Activated CD8-positive, alpha-beta memory T cell treated with anti-CD3 and anti-CD28 coated beads for 36 hours (primary cell): ENCODE data around the gene MAP3K12. TPM values are rescaled to one million over a fixed set of nuclear protein-coding genes. Genes with fewer than 3 reads are reported as not detected.

Experiments
- CTCF ChIA-PET: fragments of 350-600 bp; sonication (Branson Sonifier 250); formaldehyde crosslinking; loops from one replicate; lab custom pipeline; 2021; ENCODE audit warnings: antibody characterized with exemption; lab: Charles Lee
- POLR2A ChIA-PET: fragments of 350-600 bp; sonication (Branson Sonifier 250); formaldehyde crosslinking; loops from one replicate; lab custom pipeline; 2021; ENCODE audit warnings: antibody characterized with exemption; lab: Charles Lee
- total RNA-seq, 2 experiments: library from RNA; stranded (reverse); gene quantifications; one replicate each; pipeline ENCODE4 v1.2.3, GENCODE V29; 2021

The MAP3K12 gene
- total RNA-seq, 2 experiments from 2014 or later: 10.5 to 13.8 TPM

- ChIA-PET POLR2A (interaction anchor here (0.6 to 1.4 kb wide), 14 partner anchors 9 to 516 kb away, joined by 3 to 6 read pairs (median 4); partner anchors contain the start of genes AAAS and SPRYD3), CTCF (interaction anchor here (0.6 to 2.4 kb wide), 12 partner anchors 8 to 459 kb away, joined by 3 to 12 read pairs (median 4); partner anchors contain the start of genes AAAS and ATP5MC2)
Observed at GRCh38 chr12:53500776-53501614, 1.7 kb upstream of the MAP3K12 start, which contains the start of gene TARBP2. Gene TARBP2 (plus strand): TSS chr12:53501283. CDS start chr12:53501409, 126 bp downstream.

DNA sequence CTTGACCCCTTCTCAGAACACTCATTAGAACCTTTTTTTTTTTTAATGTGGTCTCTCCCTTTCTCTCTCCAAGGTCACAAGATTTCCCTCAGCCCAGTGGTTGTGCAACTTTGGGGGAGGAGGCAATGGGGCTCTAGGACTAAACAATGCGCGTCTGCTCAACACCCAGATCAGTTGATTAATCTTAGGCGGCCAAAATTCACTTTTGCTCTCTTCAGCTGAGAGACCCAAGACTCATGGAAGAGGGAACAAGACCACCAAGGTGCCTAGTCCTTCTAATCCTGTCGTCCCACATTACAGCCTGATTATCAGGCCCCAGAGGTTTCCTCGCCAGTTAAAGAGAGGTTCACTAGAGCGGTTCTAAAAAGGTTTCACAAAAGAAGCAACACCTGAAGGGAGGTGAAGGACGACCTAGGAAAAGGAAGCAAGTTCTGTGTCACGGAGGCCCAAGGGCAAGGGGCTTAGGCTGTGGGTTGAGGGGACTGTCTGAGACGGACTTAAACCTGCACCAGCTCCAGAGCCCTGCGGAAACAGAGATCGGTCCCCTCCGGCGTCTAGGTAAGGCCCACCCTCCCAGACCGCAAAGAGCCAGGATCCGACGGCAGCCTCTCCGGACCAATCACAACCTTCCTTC lies 1.0 kb upstream of the MAP3K12 start:
- ChIA-PET POLR2A (interaction anchor here (0.7 to 1.4 kb wide), 13 partner anchors 9 to 517 kb away, joined by 3 to 6 read pairs (median 4); partner anchors contain the start of genes AAAS and SPRYD3), CTCF (interaction anchor here (0.8 to 2.4 kb wide), 9 partner anchors 8 to 179 kb away, joined by 3 to 12 read pairs (median 4); partner anchors contain the start of genes AAAS and ATP5MC2)

DNA sequence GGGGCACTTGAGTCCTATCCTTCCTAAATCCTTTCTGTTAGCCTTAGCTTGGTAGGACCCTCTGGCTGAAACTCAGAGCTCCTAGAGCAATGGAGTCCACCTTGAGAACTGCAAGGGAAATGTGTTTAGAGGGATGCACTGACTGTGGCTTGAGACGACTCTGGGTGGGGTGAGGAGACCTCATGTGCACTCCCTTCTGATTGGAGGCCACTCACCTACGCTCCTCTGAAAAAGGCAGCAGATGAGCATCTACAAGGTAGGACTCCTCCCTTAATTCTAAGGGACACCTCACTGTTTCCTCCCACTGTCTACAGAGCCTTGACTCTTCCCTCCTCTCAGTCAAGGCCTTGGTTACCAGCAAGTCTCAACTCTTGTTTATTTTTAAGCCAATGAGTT lies 1.0 kb downstream of the MAP3K12 start:
- ChIA-PET POLR2A (no interaction called here), CTCF (interaction anchor here (0.6 to 1.4 kb wide), 4 partner anchors 49 to 273 kb away, joined by 3 to 4 read pairs (median 3); no protein-coding TSS in a partner anchor)

- CTCF ChIA-PET: no interaction called here
- POLR2A ChIA-PET: no interaction called here
Observed at GRCh38 chr12:53497461-53497860, 1.8 kb downstream of the MAP3K12 start.

DNA sequence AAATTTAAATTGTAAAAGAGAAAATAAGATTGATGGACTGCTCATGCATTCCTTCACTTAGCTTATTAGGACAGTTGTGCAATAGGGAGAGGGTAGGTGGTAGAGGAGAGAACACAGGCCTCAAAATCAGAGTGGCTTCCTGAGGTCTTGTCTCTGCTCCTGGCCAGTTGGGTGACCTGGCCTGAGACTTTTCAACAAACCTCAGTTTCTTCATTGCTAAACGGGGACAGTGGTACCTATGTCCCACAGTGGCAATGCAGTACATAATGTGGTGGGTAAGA lies 2.6 kb downstream of the MAP3K12 start:
- CTCF ChIA-PET: no interaction called here
- POLR2A ChIA-PET: no interaction called here

GRCh38 chr12:53495903-53496751 lies 3.1 kb downstream of the MAP3K12 start:
- ChIA-PET CTCF (interaction anchor here (1.2 kb wide), 1 partner anchor 17 kb away, joined by 3 read pairs; no protein-coding TSS in a partner anchor), POLR2A (no interaction called here)

DNA sequence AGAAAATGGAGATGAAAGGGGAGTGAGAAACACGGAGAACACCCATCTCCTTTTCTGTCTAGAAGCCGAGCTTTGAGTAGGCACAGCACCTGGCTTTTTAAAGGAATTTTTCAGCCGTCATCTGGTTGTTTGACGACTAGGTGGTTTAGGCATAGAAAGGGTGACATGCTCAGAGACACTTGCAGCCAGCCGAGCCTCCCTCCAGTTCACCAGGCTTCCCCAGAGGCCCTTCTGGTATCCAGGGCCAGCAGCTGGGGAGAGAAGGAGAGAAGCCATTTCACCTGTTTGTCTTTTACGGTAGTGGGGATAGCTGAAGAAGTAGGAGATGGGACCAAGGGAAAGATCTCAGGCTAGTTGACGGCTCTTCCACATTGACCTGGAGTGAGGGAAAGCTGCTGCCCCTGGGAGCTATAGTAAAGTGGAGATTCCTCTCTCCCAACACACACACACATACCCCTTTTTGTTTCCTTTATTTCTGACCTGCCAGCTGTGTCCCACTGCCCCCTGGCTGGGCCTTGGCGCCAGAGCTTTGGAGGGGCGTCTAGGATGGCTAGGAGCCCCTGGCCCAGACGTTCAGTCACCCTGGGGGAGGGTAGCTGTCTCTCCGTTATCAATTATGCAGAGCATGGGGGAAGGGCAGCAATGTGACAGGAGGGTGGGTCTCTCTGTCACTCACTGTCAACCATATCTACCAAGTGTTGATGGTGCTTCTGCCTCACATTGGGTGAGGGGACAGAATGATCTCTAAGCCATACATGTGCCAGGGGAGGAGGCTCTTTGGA lies 5.5 kb downstream of the MAP3K12 start:
- ChIA-PET POLR2A (interaction anchor here (0.6 to 0.7 kb wide), 2 partner anchors 43 to 45 kb away, joined by 3 read pairs; no protein-coding TSS in a partner anchor), CTCF (interaction anchor here (0.7 to 1.3 kb wide), 5 partner anchors 15 to 172 kb away, joined by 3 to 6 read pairs (median 4); partner anchors contain the start of gene AAAS)

GRCh38 chr12:53492830-53493609 lies 6.2 kb downstream of the MAP3K12 start:
- POLR2A ChIA-PET: interaction anchor here (0.6 kb wide), 1 partner anchor 42 kb away, joined by 3 read pairs; no protein-coding TSS in a partner anchor
- CTCF ChIA-PET: interaction anchor here (0.7 to 1.8 kb wide), 8 partner anchors 10 to 146 kb away, joined by 3 to 6 read pairs (median 4); no protein-coding TSS in a partner anchor

- CTCF ChIA-PET: interaction anchor here (0.7 to 3.0 kb wide), 7 partner anchors 9 to 17 kb away, joined by 3 to 11 read pairs (median 4); partner anchors contain the start of gene TARBP2
Observed at GRCh38 chr12:53492188-53492587, 7.1 kb downstream of the MAP3K12 start.

GRCh38 chr12:53489242-53489864 lies 9.9 kb downstream of the MAP3K12 start:
- POLR2A ChIA-PET: interaction anchor here (0.7 to 1.3 kb wide), 2 partner anchors 11 to 36 kb away, joined by 3 to 5 read pairs; no protein-coding TSS in a partner anchor
- CTCF ChIA-PET: interaction anchor here (1.1 to 3.0 kb wide), 3 partner anchors 11 to 19 kb away, joined by 5 to 11 read pairs (median 7); no protein-coding TSS in a partner anchor

More at GRCh38 chr12:53492188-53492587, 7.1 kb downstream of the MAP3K12 start:
- POLR2A ChIA-PET: interaction anchor here (0.6 to 1.3 kb wide), 4 partner anchors 9 to 389 kb away, joined by 3 to 7 read pairs (median 4); partner anchors contain the start of gene SOAT2

GRCh38 chr12:53486736-53487487 lies 12.3 kb downstream of the MAP3K12 start:
- ChIA-PET POLR2A (no interaction called here), CTCF (interaction anchor here (0.6 to 0.9 kb wide), 2 partner anchors 15 to 61 kb away, joined by 3 read pairs; no protein-coding TSS in a partner anchor)

DNA sequence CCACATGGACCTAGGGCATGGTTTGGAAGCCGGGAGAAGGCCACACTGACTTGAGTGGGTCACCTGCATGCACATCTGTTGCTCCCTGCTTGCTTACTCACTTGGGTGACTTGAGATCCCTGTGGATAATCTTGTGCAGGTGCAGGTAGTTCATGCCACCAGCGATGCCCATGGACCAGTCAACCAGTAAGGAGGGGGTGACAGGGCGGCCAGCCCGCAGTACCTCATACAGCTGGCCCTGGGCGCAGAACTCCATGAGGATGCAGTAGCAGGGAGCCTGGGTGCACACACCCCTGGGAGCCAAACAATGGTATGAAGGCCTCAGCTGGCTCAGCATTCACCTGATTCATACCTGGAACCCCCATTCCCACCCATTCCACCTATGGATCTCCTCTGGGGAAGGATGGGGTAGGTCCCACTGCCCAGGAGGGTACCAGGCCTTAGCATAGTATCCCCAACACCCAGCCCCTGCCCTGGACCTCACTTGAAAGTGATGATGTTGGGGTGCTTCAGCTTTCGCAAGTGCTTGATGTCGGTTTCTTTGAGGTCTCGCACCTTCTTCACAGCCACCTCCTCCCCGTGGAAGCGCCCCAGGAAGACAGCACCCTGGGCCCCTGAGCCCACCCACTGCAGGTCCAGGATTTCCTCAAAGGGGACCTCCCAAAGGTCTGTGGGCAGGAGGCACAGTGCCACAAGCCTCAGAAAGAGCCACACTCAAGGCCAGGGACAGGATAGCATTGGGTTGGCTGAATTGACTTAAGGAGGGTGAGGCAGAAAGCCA lies 13.1 kb downstream of the MAP3K12 start:
- POLR2A ChIA-PET: no interaction called here
- CTCF ChIA-PET: interaction anchor here (0.6 to 0.9 kb wide), 2 partner anchors 14 to 60 kb away, joined by 3 read pairs; no protein-coding TSS in a partner anchor

- CTCF ChIA-PET: no interaction called here
- POLR2A ChIA-PET: no interaction called here
Observed at GRCh38 chr12:53484686-53485575, 14.3 kb downstream of the MAP3K12 start.

- ChIA-PET POLR2A (no interaction called here), CTCF (interaction anchor here (2.0 kb wide), 1 partner anchor 8 kb away, joined by 5 read pairs; no protein-coding TSS in a partner anchor)
Observed at GRCh38 chr12:53483979-53484377, 15.3 kb downstream of the MAP3K12 start.
